ENCODE measurements around the gene HK2.
"Not testable (repeated sequence)": the region's sequence is repeated elsewhere in the genome, so short reads cannot be mapped to it uniquely, and the experiment has no call there.

Gene HK2

DNA sequence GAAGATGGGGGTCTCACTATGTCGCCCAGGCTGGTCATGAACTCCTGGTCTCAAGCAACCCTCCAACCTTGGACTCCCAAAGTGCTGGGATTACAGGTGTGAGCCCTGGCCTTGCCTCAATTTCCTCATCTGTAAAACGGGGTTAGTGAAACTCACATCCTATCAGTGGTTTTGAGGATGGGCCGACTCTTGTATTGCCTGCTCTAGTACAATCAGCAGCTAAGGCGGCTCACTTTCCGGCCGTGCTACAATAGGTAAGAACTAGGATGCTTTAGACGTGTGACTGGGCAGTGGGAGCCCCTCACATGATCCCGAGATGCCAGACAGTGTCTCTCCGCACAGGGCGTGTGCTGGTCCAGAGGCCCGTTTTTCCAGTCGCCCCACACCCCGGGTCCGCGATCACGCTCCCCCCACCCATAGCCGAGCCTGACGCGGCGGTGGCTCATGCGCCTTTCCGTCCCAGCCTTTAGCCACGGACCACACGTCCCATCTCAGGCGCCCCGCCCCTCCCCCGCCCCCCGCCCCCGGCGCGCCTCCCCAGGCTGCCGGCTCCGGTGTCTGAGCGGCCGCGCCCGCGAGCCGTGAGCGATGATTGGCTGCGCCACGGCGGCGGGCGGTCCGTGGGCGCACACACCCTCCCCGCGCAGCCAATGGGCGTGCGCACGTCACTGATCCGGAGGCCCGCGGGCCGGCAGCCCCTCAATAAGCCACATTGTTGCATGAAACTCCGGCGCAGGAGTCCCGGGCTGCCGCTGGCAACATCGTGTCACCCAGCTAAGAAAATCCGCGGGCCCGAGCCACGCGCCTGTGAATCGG lies at the start of gene HK2:
Gene HK2 (plus strand): TSS at position 710 of the 816 bp plus-strand sequence. CDS start 454 bp downstream, outside the sequence.
- DNase-seq = peak; percentile 63

DNA sequence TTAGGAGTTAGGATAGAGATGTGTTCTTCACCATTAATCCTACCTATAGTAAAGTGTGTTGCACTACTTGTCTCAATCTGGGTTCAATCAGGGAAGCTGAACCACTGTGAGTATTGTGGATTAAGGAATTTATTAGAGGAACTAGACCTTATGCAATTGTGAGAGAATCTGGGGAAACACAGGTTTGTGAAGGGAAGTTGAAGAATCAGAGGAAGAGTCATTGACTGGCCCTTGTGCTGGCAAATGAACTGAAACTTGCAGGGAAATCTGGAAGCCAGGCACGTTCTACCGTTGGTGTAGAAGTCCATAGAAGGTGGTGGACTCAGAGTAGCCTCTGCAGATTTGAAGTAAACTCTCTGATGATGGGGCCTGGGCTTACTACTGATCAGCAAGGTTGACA lies 44.7 kb upstream of the HK2 start:
- no peak for DNase-seq

- DNase-seq = no peak
These were observed 41.6 kb upstream of the HK2 start for GRCh38 chr2:74792282-74792681.

DNA sequence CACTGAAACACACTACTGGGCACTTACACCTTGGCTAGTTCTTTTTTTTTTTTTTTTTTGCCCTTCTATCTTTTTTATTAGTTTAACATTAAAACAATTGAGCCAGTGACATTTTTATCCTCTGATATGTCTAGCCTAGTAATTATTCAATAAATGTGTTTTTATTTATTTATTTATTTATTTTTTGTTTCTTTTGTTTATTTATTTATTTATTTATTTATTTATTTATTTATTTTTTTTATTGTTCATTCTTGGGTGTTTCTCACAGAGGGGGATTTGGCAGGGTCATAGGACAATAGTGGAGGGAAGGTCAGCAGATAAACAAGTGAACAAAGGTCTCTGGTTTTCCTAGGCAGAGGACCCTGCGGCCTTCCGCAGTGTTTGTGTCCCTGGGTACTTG lies 39.0 kb upstream of the HK2 start:
- not testable (repeated sequence) for DNase-seq

DNA sequence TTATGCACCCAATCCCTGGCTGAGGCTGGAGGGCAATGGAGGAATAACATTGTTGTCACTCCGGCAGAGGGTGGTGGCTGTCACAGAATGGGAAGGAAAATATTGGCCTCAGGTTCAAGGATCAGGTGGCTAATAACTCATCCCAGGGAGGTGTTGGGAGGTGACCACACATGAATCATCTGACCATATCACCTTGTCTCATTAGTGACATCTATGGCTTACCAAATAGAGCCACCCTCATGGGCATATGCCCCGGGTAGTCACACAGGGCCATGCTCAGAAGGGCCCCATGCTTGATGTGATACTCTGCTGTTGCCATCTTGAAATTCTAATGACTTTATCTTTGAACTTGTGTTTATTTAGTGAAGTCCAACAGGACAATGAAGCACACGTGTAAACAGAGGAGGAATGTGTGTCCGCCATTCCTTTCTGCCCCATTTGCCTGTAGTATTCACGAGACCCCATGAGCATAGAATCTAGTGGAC lies 27.5 kb upstream of the HK2 start:
- no peak for DNase-seq

GRCh38 chr2:74806920-74807319 lies 27.0 kb upstream of the HK2 start:
- DNase-seq = no peak

DNA sequence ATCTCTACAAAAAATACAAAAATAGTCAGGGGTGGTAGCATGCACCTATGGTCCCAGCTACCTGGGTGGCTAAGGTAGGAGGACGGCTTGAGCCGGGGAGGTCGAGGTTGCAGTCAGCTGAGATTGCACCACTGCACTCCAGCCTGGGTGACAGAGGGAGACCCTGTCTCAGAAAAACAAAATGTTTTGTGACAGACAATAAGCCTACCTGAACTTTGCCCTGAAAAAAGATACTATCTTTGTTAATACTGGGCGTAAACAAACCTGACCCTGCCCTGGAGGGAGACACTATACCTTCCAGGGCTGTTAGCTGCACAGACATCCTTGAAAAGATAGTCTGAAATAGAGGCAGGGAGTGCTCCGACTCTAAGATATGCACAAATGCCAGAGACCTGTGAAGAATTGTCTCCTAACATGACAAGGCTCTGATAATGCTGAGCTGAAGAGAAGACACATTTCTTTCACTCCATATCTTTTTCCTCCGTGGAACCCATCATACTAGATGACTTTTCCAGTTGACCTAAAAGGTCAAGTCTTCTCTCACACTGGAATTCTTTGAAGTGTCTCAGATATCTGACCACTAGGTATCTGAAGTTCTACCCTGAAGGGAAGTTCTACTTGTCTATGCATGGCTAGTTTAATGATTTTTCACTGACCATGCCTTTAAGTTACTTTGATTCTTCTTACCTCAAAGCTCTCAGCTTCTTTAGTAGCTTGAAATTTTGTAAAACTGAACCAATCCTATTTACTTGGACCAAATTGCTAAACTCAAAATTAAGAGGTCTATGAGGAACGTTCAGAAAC lies 20.9 kb upstream of the HK2 start:
- no peak for DNase-seq

GRCh38 chr2:74814102-74814501 lies 19.8 kb upstream of the HK2 start:
- no peak for DNase-seq

DNA sequence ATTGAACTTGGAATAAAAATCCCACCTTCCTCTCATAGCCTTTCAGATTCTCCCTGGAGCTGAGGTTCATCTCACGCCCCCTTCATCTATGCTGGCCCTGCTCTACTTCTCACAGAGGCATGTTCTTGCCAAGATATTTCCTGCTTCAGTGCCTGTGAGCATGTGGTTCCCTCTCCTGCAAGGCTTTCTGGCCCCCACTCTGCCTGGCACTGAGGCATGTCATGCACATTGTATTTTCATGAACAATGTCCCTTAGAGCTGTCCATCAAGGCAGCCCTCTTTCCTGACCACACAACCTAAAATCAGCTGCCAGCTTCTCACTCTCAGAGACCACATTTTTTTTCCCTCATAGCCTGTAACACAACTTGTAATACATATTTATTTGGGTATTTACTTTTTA lies 18.0 kb upstream of the HK2 start:
- DNase-seq = no peak

DNA sequence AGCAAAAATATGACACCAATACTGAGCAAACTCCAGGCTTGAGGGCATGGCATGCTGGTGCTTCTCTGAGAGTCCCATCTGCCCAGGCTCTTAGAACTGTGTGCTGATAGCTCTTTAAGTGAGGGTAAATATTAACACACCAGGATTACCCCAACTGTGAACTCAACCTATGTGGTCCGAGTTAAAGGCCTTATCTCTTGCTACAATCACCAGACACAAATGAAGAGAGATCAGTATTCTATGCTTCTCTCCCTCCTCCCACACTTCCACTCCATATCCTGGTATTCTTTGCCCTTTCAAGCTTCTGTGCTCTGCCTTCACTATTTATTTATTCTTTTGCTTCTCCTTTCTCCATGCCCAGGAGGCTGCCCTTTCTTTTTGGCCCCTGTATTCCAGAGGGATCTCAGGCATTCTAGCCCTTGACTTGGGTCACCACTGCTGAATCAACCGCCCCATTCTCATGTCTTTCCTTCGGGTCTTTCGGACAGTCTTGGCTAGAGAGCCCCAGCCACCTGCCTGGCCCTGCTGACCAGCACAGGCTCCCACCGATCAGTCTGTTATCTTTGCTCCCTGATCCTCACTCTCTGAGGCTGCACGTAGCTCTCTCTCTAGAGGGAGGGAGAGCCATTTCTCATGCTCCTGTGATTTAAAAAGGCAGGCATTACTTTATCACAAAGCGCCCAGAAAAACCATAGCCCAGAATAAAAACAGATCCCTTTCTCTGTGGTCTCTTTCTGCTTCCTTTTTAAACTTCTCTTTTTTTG lies 17.2 kb upstream of the HK2 start:
- DNase-seq = no peak

DNA sequence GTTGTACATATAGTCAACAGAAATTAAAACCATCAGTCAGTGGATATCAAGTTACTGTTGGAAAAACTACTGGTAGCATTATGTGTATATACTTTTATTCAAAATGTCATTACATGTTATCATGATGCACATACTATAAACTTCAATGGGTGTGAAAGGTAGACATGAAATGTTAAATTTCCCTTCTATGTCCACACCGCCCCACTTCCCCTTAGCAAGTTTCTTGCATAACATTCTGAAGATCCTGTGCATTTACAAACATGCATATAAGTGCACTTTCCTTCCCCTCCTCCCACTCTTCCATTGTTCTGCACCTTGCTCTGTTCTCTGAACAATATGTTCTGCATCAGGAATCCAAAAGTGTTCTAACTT lies 16.6 kb upstream of the HK2 start:
- no peak for DNase-seq

- DNase-seq = no peak
These were observed 14.2 kb upstream of the HK2 start for GRCh38 chr2:74819702-74820101.

DNA sequence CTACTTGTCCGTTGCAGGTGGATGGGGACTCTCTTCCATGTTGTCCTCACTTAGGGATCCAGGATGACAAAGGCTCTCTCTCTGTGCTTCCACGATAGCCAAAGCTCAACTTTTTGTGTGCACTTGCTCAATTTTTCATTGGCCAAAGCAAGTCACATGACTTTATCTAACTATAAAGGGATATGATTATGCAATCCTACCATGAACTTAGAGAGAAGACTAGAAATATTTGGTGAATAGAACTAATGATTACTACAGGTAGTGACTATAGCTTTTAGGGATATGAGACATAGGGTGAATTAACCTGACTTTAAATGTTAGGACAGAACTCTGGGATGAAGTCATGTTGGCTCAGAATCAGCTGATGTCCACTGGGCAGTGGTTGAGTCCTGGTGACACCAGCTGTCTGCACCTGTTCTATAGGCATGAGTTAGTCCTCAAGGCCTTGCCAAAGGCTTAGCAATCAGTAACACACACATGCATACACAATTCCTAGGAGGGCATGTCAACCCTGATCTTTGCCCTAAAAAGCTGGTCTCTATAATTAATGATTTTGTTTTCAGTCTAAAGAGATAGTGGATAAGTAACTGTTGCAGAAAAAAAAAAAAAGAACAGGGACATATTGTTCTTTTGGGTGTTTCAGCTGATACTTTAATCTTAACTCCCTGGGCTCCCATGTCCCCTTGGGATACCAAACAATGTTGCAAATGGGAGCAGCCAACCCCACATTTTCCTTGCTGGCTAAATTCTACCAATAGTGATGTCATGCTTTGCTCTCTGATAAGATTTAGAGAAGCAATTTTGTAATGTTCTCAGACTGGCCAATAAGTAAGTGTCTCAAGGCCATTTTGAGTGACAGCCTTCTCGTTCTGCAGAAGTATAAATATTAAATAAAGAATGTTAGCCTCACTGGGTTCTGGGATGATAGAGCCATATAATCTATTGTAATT lies 12.5 kb upstream of the HK2 start:
- DNase-seq = no peak

DNA sequence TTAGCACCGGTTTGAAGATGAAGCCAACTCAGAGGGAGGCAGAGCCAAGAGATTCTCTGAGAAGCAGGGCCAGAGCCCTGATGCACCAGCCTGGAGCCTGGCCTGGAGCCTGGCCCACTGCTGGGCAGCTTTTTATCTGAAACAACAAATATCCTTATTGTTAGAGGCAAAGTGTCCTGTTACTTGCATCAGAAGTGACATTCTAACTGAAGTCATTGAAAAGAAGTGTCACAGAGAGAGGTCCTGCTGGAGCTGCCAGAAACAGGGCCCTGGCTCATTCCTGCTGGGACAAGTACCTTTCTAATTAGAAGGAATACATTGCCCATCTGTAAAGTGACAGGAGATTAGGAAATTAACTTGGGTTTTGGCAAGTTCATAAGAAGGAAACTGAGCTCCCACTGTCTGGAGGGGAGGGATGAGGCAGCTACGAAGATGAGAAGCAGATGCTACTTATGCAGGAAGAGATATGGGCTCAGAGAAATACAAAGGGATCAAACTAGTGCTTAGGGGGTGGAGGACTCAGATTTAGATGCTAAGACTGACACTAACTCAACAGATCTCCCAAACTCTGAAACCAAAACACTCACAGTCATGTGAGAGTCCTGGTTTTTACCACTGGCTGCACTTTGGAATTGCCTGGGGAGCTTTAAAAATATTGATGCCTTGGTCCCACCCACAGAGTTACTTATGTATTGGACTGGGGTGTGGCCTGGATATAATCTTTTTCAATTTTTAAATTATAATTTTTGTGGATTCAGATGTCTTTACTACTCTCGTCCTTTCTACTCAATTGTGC lies 11.0 kb upstream of the HK2 start:
- DNase-seq = no peak

DNA sequence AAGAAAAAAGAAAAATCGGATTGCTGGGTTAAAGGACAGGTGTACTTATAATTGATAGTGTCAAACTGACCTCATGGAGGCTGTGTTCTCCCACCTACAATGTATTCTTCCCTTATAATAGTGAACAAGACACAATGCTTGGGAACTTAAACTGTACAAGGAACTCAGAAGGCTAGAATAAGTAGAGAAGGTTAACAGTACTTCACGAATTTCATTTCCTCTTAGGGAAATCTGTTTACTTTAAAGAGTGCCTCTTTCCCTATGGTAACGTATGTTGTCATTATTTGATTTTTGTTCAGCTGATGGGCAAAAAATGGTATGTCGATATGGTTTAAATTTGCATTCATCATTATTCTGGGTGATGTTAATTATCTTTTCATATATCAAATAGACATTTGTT lies 9.2 kb upstream of the HK2 start:
- DNase-seq = no peak

GRCh38 chr2:74828543-74828942 lies 5.4 kb upstream of the HK2 start:
- DNase-seq = no peak

GRCh38 chr2:74831693-74832530 lies 2.0 kb upstream of the HK2 start:
- no peak for DNase-seq

DNA sequence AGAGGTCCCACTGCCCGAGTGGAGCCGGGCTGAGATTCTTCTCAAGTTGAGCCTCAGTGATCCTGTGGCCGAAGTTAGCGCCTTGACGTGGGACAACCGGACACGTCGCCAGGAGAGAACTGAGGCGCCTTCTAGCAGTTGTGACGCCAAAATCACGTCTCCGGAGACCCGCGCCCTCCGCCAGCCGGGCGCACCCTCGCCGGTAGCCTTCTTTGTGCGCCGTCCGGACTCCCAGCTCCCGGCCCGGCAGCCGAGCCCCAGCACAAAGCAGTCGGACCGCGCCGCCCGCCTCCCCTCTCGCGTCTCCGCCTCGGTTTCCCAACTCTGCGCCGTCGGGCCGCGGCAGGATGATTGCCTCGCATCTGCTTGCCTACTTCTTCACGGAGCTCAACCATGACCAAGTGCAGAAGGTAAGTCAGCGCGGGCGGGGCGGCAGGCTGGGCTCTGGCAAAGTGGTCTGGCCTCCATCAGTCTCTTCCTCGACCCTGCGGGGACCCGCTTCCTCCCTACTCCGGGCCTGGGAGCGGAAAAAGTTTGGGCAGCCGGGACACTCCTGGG lies 386 bp downstream of the HK2 start:
- not testable (repeated sequence) for DNase-seq

DNA sequence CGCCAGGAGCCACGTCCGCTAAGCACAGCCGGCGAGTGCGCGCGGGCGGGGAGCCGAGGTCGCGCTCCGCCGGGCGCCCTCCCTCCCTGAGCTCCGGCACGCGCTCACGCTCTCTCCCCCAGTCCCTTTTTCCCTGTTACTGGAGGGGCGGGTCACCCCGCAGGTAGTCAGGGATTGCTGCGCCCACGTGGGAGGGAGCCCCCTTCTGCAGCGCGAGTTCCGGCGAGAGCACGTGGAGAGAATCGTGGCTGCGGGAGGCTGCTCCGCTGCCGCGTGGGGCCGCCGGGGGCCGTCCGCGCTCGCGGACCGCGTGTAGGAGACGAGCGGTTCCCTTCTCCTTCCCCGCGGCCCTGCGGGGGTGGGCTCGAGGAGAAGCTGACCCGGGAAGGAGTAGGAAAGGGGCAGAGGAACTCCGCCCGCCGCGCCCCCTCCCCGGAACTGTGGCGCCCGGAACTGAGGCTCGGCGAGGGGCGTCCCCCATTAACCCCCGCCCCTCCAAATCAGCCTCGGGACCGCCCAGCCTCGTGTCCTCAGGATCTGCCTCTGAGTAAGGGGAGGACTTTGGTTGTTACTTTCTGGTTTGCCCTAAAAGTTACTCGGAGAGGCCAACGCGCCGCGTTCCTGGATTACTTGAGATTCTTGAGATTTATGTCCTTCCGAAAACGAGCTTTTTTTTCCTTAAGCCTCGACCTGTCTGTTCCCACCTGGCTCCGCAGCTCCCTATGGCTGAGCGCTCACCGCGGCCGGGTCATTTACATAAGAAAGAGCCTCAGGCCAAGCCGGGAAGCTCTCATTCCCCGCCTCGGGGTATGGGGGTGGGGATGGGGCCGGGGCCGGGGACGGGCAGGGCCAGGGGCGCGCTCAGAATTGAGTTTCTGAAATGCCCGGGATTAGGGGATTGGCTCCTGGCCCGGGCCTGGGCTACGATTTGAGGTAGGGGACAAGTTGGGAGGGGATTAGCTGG lies 1.1 kb downstream of the HK2 start:
- DNase-seq = peak; percentile 35
